ACC112 (cell line): ENCODE results near the gene TOX2.

Experiments
- H2AFZ ChIP-seq: fragments of 200-600 bp; sonication (generic); one replicate; pipeline ENCODE4 v1.6.0; 2017; ENCODE audit warnings: antibody characterized with exemption, low read length; ENCODE audit not compliant: unreplicated experiment
- H3K27ac ChIP-seq: fragments of 200-600 bp; sonication (generic); 2 replicates; pipeline ENCODE4 v1.5.1; 2014; ENCODE audit warnings: low read depth, mild to moderate bottlenecking, antibody characterized with exemption, low read length, moderate library complexity
- H3K27me3 ChIP-seq: fragments of 200-600 bp; sonication (generic); 2 replicates; pipeline ENCODE4 v1.6.1; 2014; ENCODE audit warnings: mild to moderate bottlenecking, antibody characterized with exemption, low read length, moderate library complexity, mixed read lengths; ENCODE audit not compliant: insufficient read depth
- H3K36me3 ChIP-seq: fragments of 200-600 bp; sonication (generic); 2 replicates; pipeline ENCODE4 v1.6.1; 2016; ENCODE audit warnings: mild to moderate bottlenecking, antibody characterized with exemption, low read length, moderate library complexity, mixed read lengths; ENCODE audit not compliant: insufficient read depth
- H3K4me1 ChIP-seq: fragments of 200-600 bp; sonication (generic); one replicate; pipeline ENCODE4 v1.6.1; 2016; ENCODE audit warnings: low read length, mixed read lengths; ENCODE audit not compliant: insufficient read depth, unreplicated experiment, control insufficient read depth
- H3K4me3 ChIP-seq: fragments of 200-600 bp; sonication (generic); 2 replicates; pipeline ENCODE4 v1.5.1; 2014; ENCODE audit warnings: mild to moderate bottlenecking, low read depth, low read length
- H3K79me2 ChIP-seq: fragments of 200-600 bp; sonication (generic); one replicate; pipeline ENCODE4 v1.6.0; 2016; ENCODE audit warnings: low read length; ENCODE audit not compliant: control insufficient read depth, unreplicated experiment, insufficient read depth

Gene TOX2

GRCh38 chr20:43959920-43960227 is 45.2 kb downstream of the TOX2 start:
- Histone ChIP-seq H3K4me1 (peaks cover 39% of the 10 kb centered on the region), H3K27me3 (no peaks in the 10 kb centered on the region), H3K36me3 (no peaks in the 10 kb centered on the region), H3K79me2 (no peaks in the 10 kb centered on the region), H3K27ac (no peak overlapping the region), H3K4me3 (no peak overlapping the region), H2AFZ (no peak overlapping the region)

GRCh38 chr20:43960231-43960630 is 45.6 kb downstream of the TOX2 start:
- Histone ChIP-seq H3K4me1 (peaks cover 36% of the 10 kb centered on the region), H3K27me3 (no peaks in the 10 kb centered on the region), H3K79me2 (no peaks in the 10 kb centered on the region)

GRCh38 chr20:43961116-43961515 is 46.5 kb downstream of the TOX2 start:
- Histone ChIP-seq H3K27ac (no peak overlapping the region), H3K4me1 (peaks cover 30% of the 10 kb centered on the region), H3K27me3 (no peaks in the 10 kb centered on the region), H3K4me3 (no peak overlapping the region), H3K36me3 (no peaks in the 10 kb centered on the region), H2AFZ (no peak overlapping the region), H3K79me2 (no peaks in the 10 kb centered on the region)

More at GRCh38 chr20:43960231-43960630, 45.6 kb downstream of the TOX2 start:
- H2AFZ ChIP-seq, result no peak overlapping the region
- no peaks in the 10 kb centered on the region for H3K36me3 ChIP-seq
- no peak overlapping the region for H3K27ac ChIP-seq
- H3K4me3 ChIP-seq, result no peak overlapping the region

GRCh38 chr20:43961541-43962471 is 47.2 kb downstream of the TOX2 start:
- no peaks in the 10 kb centered on the region for H3K79me2 ChIP-seq
- H3K4me3 ChIP-seq, result no peak overlapping the region
- H3K27ac ChIP-seq, result no peak overlapping the region
- H2AFZ ChIP-seq, result no peak overlapping the region
- H3K36me3 ChIP-seq, result no peaks in the 10 kb centered on the region
- H3K27me3 ChIP-seq, result no peaks in the 10 kb centered on the region
- peaks cover 25% of the 10 kb centered on the region for H3K4me1 ChIP-seq

- Histone ChIP-seq H3K79me2 (no peaks in the 10 kb centered on the region), H2AFZ (no peak overlapping the region)
Observed at GRCh38 chr20:43962530-43962929, 47.9 kb downstream of the TOX2 start.

GRCh38 chr20:43963233-43963632 is 48.6 kb downstream of the TOX2 start:
- Histone ChIP-seq H3K27me3 (no peaks in the 10 kb centered on the region), H3K4me3 (no peak overlapping the region), H3K79me2 (no peaks in the 10 kb centered on the region), H3K36me3 (no peaks in the 10 kb centered on the region), H3K27ac (no peak overlapping the region), H2AFZ (no peak overlapping the region), H3K4me1 (peaks cover 22% of the 10 kb centered on the region)

More at GRCh38 chr20:43962530-43962929, 47.9 kb downstream of the TOX2 start:
- Histone ChIP-seq H3K4me3 (no peak overlapping the region), H3K27me3 (no peaks in the 10 kb centered on the region), H3K4me1 (peaks cover 22% of the 10 kb centered on the region), H3K27ac (no peak overlapping the region), H3K36me3 (no peaks in the 10 kb centered on the region)

GRCh38 chr20:43963872-43964791 is 49.5 kb downstream of the TOX2 start:
- H3K79me2 ChIP-seq, result no peaks in the 10 kb centered on the region

GRCh38 chr20:43968341-43969000 is 53.8 kb downstream of the TOX2 start:
- no peaks in the 10 kb centered on the region for H3K79me2 ChIP-seq

More at GRCh38 chr20:43963872-43964791, 49.5 kb downstream of the TOX2 start:
- Histone ChIP-seq H3K36me3 (no peaks in the 10 kb centered on the region), H3K4me1 (peaks cover 18% of the 10 kb centered on the region), H3K4me3 (no peak overlapping the region), H2AFZ (no peak overlapping the region), H3K27ac (no peak overlapping the region), H3K27me3 (no peaks in the 10 kb centered on the region)

GRCh38 chr20:43969028-43969447 is 54.4 kb downstream of the TOX2 start:
- Histone ChIP-seq H3K4me3 (no peak overlapping the region), H3K79me2 (no peaks in the 10 kb centered on the region), H2AFZ (no peak overlapping the region), H3K27ac (no peak overlapping the region), H3K27me3 (no peaks in the 10 kb centered on the region), H3K36me3 (no peaks in the 10 kb centered on the region), H3K4me1 (peaks cover 9% of the 10 kb centered on the region)

More at GRCh38 chr20:43968341-43969000, 53.8 kb downstream of the TOX2 start:
- H3K4me1 ChIP-seq, result peaks cover 9% of the 10 kb centered on the region
- H3K27ac ChIP-seq, result no peak overlapping the region
- H3K36me3 ChIP-seq, result no peaks in the 10 kb centered on the region
- H2AFZ ChIP-seq, result no peak overlapping the region
- no peak overlapping the region for H3K4me3 ChIP-seq
- no peaks in the 10 kb centered on the region for H3K27me3 ChIP-seq

GRCh38 chr20:43969501-43970182 is 55.0 kb downstream of the TOX2 start:
- Histone ChIP-seq H2AFZ (no peak overlapping the region), H3K27me3 (no peaks in the 10 kb centered on the region), H3K36me3 (no peaks in the 10 kb centered on the region), H3K79me2 (no peaks in the 10 kb centered on the region), H3K4me3 (no peak overlapping the region), H3K4me1 (peaks cover 5% of the 10 kb centered on the region), H3K27ac (no peak overlapping the region)
